Mesenchymal stem cell (in vitro differentiated cells and primary cell): ENCODE measurements around the gene CTSH.
A peak's percentile ranks its signal among the peaks of the same experiment; 100 is the strongest.

Source experiments
- DNase-seq: peaks from one replicate; pipeline ENCODE4 v3.0.0-alpha.2; 2013
- H2AFZ ChIP-seq: one replicate; pipeline ENCODE4 v1.6.1; 2013; ENCODE audit warnings: low read depth, mild to moderate bottlenecking, control low read depth, inconsistent platforms, low read length, moderate library complexity
- H2AK5ac ChIP-seq: 2 replicates; pipeline ENCODE4 v1.6.1; 2013; ENCODE audit warnings: low read length, moderate library complexity, mild to moderate bottlenecking, inconsistent platforms; ENCODE audit not compliant: severe bottlenecking
- H2BK120ac ChIP-seq: one replicate; pipeline ENCODE4 v1.6.1; 2013; ENCODE audit warnings: low read depth, mild to moderate bottlenecking, inconsistent platforms, low read length, moderate library complexity
- H2BK12ac ChIP-seq, 2 experiments: one replicate each; pipeline ENCODE4 v1.6.1; 2013; ENCODE audit warnings: inconsistent platforms in 2 of 2, low read length in 2 of 2, mild to moderate bottlenecking in 2 of 2, moderate library complexity in 2 of 2, control low read depth in 1 of 2
- H2BK15ac ChIP-seq: one replicate; pipeline ENCODE4 v1.6.1; 2013; ENCODE audit warnings: mild to moderate bottlenecking, low read depth, inconsistent platforms; ENCODE audit not compliant: poor library complexity, severe bottlenecking
- H2BK5ac ChIP-seq: 2 replicates; pipeline ENCODE4 v1.6.1; 2013; ENCODE audit warnings: low read depth, mild to moderate bottlenecking, low read length, control low read depth, inconsistent platforms; ENCODE audit not compliant: poor library complexity, severe bottlenecking
- H3K14ac ChIP-seq, 2 experiments: one replicate each; pipeline ENCODE4 v1.6.1; 2013; ENCODE audit warnings: inconsistent platforms in 2 of 2, low read length in 2 of 2, control low read depth in 1 of 2, mild to moderate bottlenecking in 1 of 2, moderate library complexity in 1 of 2
- H3K18ac ChIP-seq, 2 experiments: one replicate each; pipeline ENCODE4 v1.6.1; 2013; ENCODE audit warnings: inconsistent platforms in 2 of 2, low read length in 2 of 2, control low read depth in 1 of 2, low read depth in 1 of 2, mild to moderate bottlenecking in 1 of 2
- H3K23ac ChIP-seq, 2 experiments: one replicate each; pipeline ENCODE4 v1.6.1; 2013; ENCODE audit warnings: inconsistent platforms in 2 of 2, low read length in 2 of 2, mild to moderate bottlenecking in 2 of 2, moderate library complexity in 2 of 2, control low read depth in 1 of 2
- H3K27ac ChIP-seq: 2 replicates; pipeline ENCODE4 v1.5.1; 2013; ENCODE audit warnings: mild to moderate bottlenecking, moderate library complexity, low read length, control low read depth, inconsistent platforms; ENCODE audit not compliant: poor library complexity, severe bottlenecking
- H3K27me3 ChIP-seq, 2 experiments: 2 replicates each; pipeline versions ENCODE4 v1.6.1 to v1.7.0; 2013; ENCODE audit warnings: low read length in 2 of 2, mild to moderate bottlenecking in 2 of 2, moderate library complexity in 2 of 2, control low read depth in 1 of 2, inconsistent platforms in 1 of 2; ENCODE audit not compliant: control insufficient read depth in 1 of 2, insufficient read depth in 1 of 2
- H3K36me3 ChIP-seq, 2 experiments: 2 replicates each; pipeline versions ENCODE4 v1.6.1 to v1.7.0; 2013; ENCODE audit warnings: low read length in 2 of 2, control low read depth in 1 of 2, inconsistent platforms in 1 of 2, low read depth in 1 of 2, mild to moderate bottlenecking in 1 of 2; ENCODE audit not compliant: insufficient read depth in 2 of 2, control insufficient read depth in 1 of 2
- H3K4ac ChIP-seq, 2 experiments: one replicate each; pipeline ENCODE4 v1.6.1; 2013; ENCODE audit warnings: inconsistent platforms in 2 of 2, low read length in 2 of 2, mild to moderate bottlenecking in 2 of 2, moderate library complexity in 2 of 2, control low read depth in 1 of 2, low read depth in 1 of 2
- H3K4me1 ChIP-seq: 2 replicates; pipeline ENCODE4 v1.6.1; 2013; ENCODE audit warnings: low read depth, low read length, control low read depth; ENCODE audit not compliant: control insufficient read depth, insufficient read depth
- H3K4me2 ChIP-seq: 2 replicates; pipeline ENCODE4 v1.6.1; 2013; ENCODE audit warnings: low read length, mild to moderate bottlenecking, inconsistent platforms; ENCODE audit not compliant: poor library complexity, severe bottlenecking
- H3K4me3 ChIP-seq, 2 experiments: 2 replicates each; pipeline versions ENCODE4 v1.5.1 to v1.7.0; 2013; ENCODE audit warnings: low read length in 2 of 2, mild to moderate bottlenecking in 2 of 2, control low read depth in 1 of 2, low read depth in 1 of 2; ENCODE audit not compliant: insufficient read depth in 1 of 2
- H3K79me1 ChIP-seq: replicated peaks from 2 replicates; pipeline ENCODE4 v1.6.1; 2013; ENCODE audit warnings: mild to moderate bottlenecking, control low read depth, low read length, inconsistent platforms; ENCODE audit not compliant: poor library complexity, severe bottlenecking
- H3K9ac ChIP-seq: 2 replicates; pipeline ENCODE4 v1.7.0; 2013; ENCODE audit warnings: mild to moderate bottlenecking, low read length, moderate library complexity
- H3K9me3 ChIP-seq: 2 replicates; pipeline ENCODE4 v1.7.0; 2013; ENCODE audit warnings: mild to moderate bottlenecking, low read length; ENCODE audit not compliant: control insufficient read depth
- H4K8ac ChIP-seq: one replicate; pipeline ENCODE4 v1.6.1; 2013; ENCODE audit warnings: inconsistent platforms, mild to moderate bottlenecking, low read length, moderate library complexity
- H4K91ac ChIP-seq: one replicate; pipeline ENCODE4 v1.6.1; 2013; ENCODE audit warnings: mild to moderate bottlenecking, low read length, inconsistent platforms
- WGBS: methylation state at CpG from one replicate; pipeline ENCODE4 v1.1.7; 2013; ENCODE audit warnings: mixed read lengths; 5-methylcytosine and 5-hydroxymethylcytosine counted together

Gene CTSH

GRCh38 chr15:78933823-78934654 is 10.8 kb downstream of the CTSH start:
- no peak overlapping the region for H3K9ac ChIP-seq

GRCh38 chr15:78933187-78933822 is 11.5 kb downstream of the CTSH start:
- Histone ChIP-seq H3K18ac (no peak overlapping the region), H4K91ac (no peak overlapping the region), H3K79me1 (no peaks in the 10 kb centered on the region), H3K36me3 (no peaks in the 10 kb centered on the region), H3K23ac (no peak overlapping the region), H3K9ac (no peak overlapping the region), H4K8ac (no peak overlapping the region), H3K4me2 (no peak overlapping the region), H2BK15ac (no peak overlapping the region), H2BK120ac (no peak overlapping the region), H3K27ac (no peak overlapping the region), H2BK5ac (no peak overlapping the region), H2BK12ac (peak overlapping the region in 1 of 2 experiments; percentile 60), H2AFZ (no peak overlapping the region), H3K9me3 (no peaks in the 10 kb centered on the region), H3K4me3 (no peak overlapping the region), H3K4ac (no peak overlapping the region), H3K14ac (no peak overlapping the region), H3K27me3 (peaks cover 0 to 16% of the 10 kb centered on the region in 2 experiments), H3K4me1 (peaks cover 7% of the 10 kb centered on the region), H2AK5ac (no peak overlapping the region)
- DNase-seq = no peak
- WGBS = 82% methylated on average over 10 of the region's 12 CpGs

More at GRCh38 chr15:78933823-78934654, 10.8 kb downstream of the CTSH start:
- Histone ChIP-seq H3K4me2 (no peak overlapping the region), H2BK5ac (no peak overlapping the region), H3K27me3 (peaks cover 0 to 16% of the 10 kb centered on the region in 2 experiments), H2AK5ac (no peak overlapping the region), H2BK120ac (no peak overlapping the region), H3K18ac (no peak overlapping the region), H3K4me3 (no peak overlapping the region), H3K36me3 (no peaks in the 10 kb centered on the region), H2BK12ac (peak overlapping the region in 1 of 2 experiments; percentile 60), H2BK15ac (no peak overlapping the region), H3K14ac (no peak overlapping the region), H3K9me3 (no peaks in the 10 kb centered on the region), H3K27ac (no peak overlapping the region), H4K91ac (no peak overlapping the region), H2AFZ (no peak overlapping the region), H3K79me1 (no peaks in the 10 kb centered on the region), H3K4ac (no peak overlapping the region), H3K4me1 (peaks cover 7% of the 10 kb centered on the region), H3K23ac (no peak overlapping the region), H4K8ac (no peak overlapping the region)
- 82% methylated on average over 20 of the region's 20 CpGs for WGBS
- DNase-seq = no peak

GRCh38 chr15:78932258-78932808 is 12.5 kb downstream of the CTSH start:
- Histone ChIP-seq H3K36me3 (peaks cover 7% of the 10 kb centered on the region in 2 experiments), H3K4ac (no peak overlapping the region), H2AFZ (no peak overlapping the region), H2BK5ac (no peak overlapping the region), H4K91ac (no peak overlapping the region), H3K14ac (no peak overlapping the region), H2AK5ac (no peak overlapping the region), H4K8ac (no peak overlapping the region), H3K9ac (no peak overlapping the region), H3K9me3 (no peaks in the 10 kb centered on the region), H3K23ac (no peak overlapping the region), H3K4me2 (no peak overlapping the region), H3K4me3 (no peak overlapping the region), H3K27ac (no peak overlapping the region), H2BK120ac (no peak overlapping the region), H2BK15ac (no peak overlapping the region), H3K27me3 (peaks cover 0 to 16% of the 10 kb centered on the region in 2 experiments), H3K18ac (no peak overlapping the region), H3K4me1 (peaks cover 7% of the 10 kb centered on the region), H2BK12ac (no peak overlapping the region), H3K79me1 (no peaks in the 10 kb centered on the region)
- no peak for DNase-seq
- WGBS = 89% methylated on average over 13 of the region's 13 CpGs
